Measurements from ENCODE around the gene RNF217. TPM values are rescaled to one million over a fixed set of nuclear protein-coding genes. Genes with fewer than 3 reads are reported as not detected.

Gene RNF217
- total RNA-seq, 2 donors from 2014 or later = 1.4 to 3.6 TPM

GRCh38 chr6:125003070-125003469 is 40.8 kb downstream of the RNF217 start:
- no peak overlapping the region for H3K27ac Mint-ChIP-seq
- no peaks in the 10 kb centered on the region for H3K36me3 Mint-ChIP-seq
- H3K9me3 Mint-ChIP-seq = no peaks in the 10 kb centered on the region
- no peaks in the 10 kb centered on the region for H3K27me3 Mint-ChIP-seq
- no peaks in the 10 kb centered on the region for H3K4me1 Mint-ChIP-seq (ENCODE audit: low read depth in 2 of 2)
- no peak overlapping the region for H3K4me3 Mint-ChIP-seq
- ATAC-seq (no peak), DNase-seq (ENCODE audit: low spot score) (no peak)

- ATAC-seq = no peak
- no peak for DNase-seq (ENCODE audit: low spot score)
- Mint-ChIP-seq H3K27me3 (no peaks in the 10 kb centered on the region), H3K36me3 (no peaks in the 10 kb centered on the region), H3K9me3 (no peaks in the 10 kb centered on the region), H3K4me1 (ENCODE audit: low read depth in 2 of 2) (no peaks in the 10 kb centered on the region), H3K4me3 (no peak overlapping the region), H3K27ac (no peak overlapping the region)
Observed at GRCh38 chr6:125004198-125004597, 42.0 kb downstream of the RNF217 start.

- H3K4me1 Mint-ChIP-seq (ENCODE audit: low read depth in 2 of 2) = no peaks in the 10 kb centered on the region
- H3K4me3 Mint-ChIP-seq = no peak overlapping the region
- H3K36me3 Mint-ChIP-seq = no peaks in the 10 kb centered on the region
- H3K9me3 Mint-ChIP-seq = no peaks in the 10 kb centered on the region
- H3K27ac Mint-ChIP-seq = no peak overlapping the region
- no peak for DNase-seq (ENCODE audit: low spot score)
- no peak for ATAC-seq
- no peaks in the 10 kb centered on the region for H3K27me3 Mint-ChIP-seq
Observed at GRCh38 chr6:125004797-125005595, 42.8 kb downstream of the RNF217 start.

GRCh38 chr6:125008261-125008703 is 46.0 kb downstream of the RNF217 start:
- no peak for ATAC-seq
- no peak overlapping the region for H3K27ac Mint-ChIP-seq
- no peak for DNase-seq (ENCODE audit: low spot score)
- no peaks in the 10 kb centered on the region for H3K4me1 Mint-ChIP-seq (ENCODE audit: low read depth in 2 of 2)
- H3K36me3 Mint-ChIP-seq = no peaks in the 10 kb centered on the region
- H3K27me3 Mint-ChIP-seq = no peaks in the 10 kb centered on the region
- H3K4me3 Mint-ChIP-seq = no peak overlapping the region
- H3K9me3 Mint-ChIP-seq = no peaks in the 10 kb centered on the region

- H3K27me3 Mint-ChIP-seq = no peaks in the 10 kb centered on the region
- H3K9me3 Mint-ChIP-seq = no peaks in the 10 kb centered on the region
- no peaks in the 10 kb centered on the region for H3K36me3 Mint-ChIP-seq
- DNase-seq (ENCODE audit: low spot score) = no peak
- no peak overlapping the region for H3K27ac Mint-ChIP-seq
- peaks cover 0 to 1% of the 10 kb centered on the region in 2 donors for H3K4me1 Mint-ChIP-seq (ENCODE audit: low read depth in 2 of 2)
- no peak for ATAC-seq
- H3K4me3 Mint-ChIP-seq = no peak overlapping the region
Observed at GRCh38 chr6:125008957-125009356, 46.7 kb downstream of the RNF217 start.

GRCh38 chr6:125009578-125009977 is 47.3 kb downstream of the RNF217 start:
- peaks cover 0 to 3% of the 10 kb centered on the region in 2 donors for H3K4me1 Mint-ChIP-seq (ENCODE audit: low read depth in 2 of 2)

GRCh38 chr6:125013938-125014660 is 51.9 kb downstream of the RNF217 start:
- Mint-ChIP-seq H3K36me3 (no peaks in the 10 kb centered on the region), H3K4me3 (no peak overlapping the region), H3K9me3 (no peaks in the 10 kb centered on the region), H3K27ac (no peak overlapping the region), H3K4me1 (ENCODE audit: low read depth in 2 of 2) (peaks cover 0 to 3% of the 10 kb centered on the region in 2 donors), H3K27me3 (no peaks in the 10 kb centered on the region)
- no peak for DNase-seq (ENCODE audit: low spot score)
- no peak for ATAC-seq

More at GRCh38 chr6:125009578-125009977, 47.3 kb downstream of the RNF217 start:
- Mint-ChIP-seq H3K9me3 (no peaks in the 10 kb centered on the region), H3K36me3 (no peaks in the 10 kb centered on the region), H3K27ac (no peak overlapping the region), H3K27me3 (no peaks in the 10 kb centered on the region), H3K4me3 (no peak overlapping the region)
- DNase-seq (ENCODE audit: low spot score) = no peak
- ATAC-seq = no peak

- no peak for ATAC-seq
- Mint-ChIP-seq H3K4me1 (ENCODE audit: low read depth in 2 of 2) (peaks cover 0 to 3% of the 10 kb centered on the region in 2 donors), H3K27ac (no peak overlapping the region), H3K4me3 (no peak overlapping the region), H3K9me3 (no peaks in the 10 kb centered on the region), H3K27me3 (no peaks in the 10 kb centered on the region), H3K36me3 (no peaks in the 10 kb centered on the region)
- no peak for DNase-seq (ENCODE audit: low spot score)
Observed at GRCh38 chr6:125014661-125014957, 52.4 kb downstream of the RNF217 start.

GRCh38 chr6:125015152-125015551 is 52.9 kb downstream of the RNF217 start:
- H3K4me1 Mint-ChIP-seq (ENCODE audit: low read depth in 2 of 2) = peaks cover 0 to 3% of the 10 kb centered on the region in 2 donors
- no peaks in the 10 kb centered on the region for H3K36me3 Mint-ChIP-seq
- H3K27ac Mint-ChIP-seq = no peak overlapping the region
- no peak overlapping the region for H3K4me3 Mint-ChIP-seq
- H3K27me3 Mint-ChIP-seq = no peaks in the 10 kb centered on the region
- ATAC-seq (no peak), DNase-seq (ENCODE audit: low spot score) (no peak)
- no peaks in the 10 kb centered on the region for H3K9me3 Mint-ChIP-seq

GRCh38 chr6:125018136-125018535 is 55.9 kb downstream of the RNF217 start:
- Mint-ChIP-seq H3K9me3 (no peaks in the 10 kb centered on the region), H3K4me1 (ENCODE audit: low read depth in 2 of 2) (peaks cover 0 to 3% of the 10 kb centered on the region in 2 donors), H3K36me3 (no peaks in the 10 kb centered on the region), H3K4me3 (no peak overlapping the region), H3K27ac (no peak overlapping the region), H3K27me3 (no peaks in the 10 kb centered on the region)
- DNase-seq (ENCODE audit: low spot score) (no peak), ATAC-seq (no peak)

GRCh38 chr6:125019281-125019680 is 57.0 kb downstream of the RNF217 start:
- H3K27me3 Mint-ChIP-seq = no peaks in the 10 kb centered on the region
- H3K36me3 Mint-ChIP-seq = no peaks in the 10 kb centered on the region
- ATAC-seq = no peak
- H3K9me3 Mint-ChIP-seq = no peaks in the 10 kb centered on the region
- H3K4me3 Mint-ChIP-seq = no peak overlapping the region
- no peak overlapping the region for H3K27ac Mint-ChIP-seq
- no peak for DNase-seq (ENCODE audit: low spot score)
- no peaks in the 10 kb centered on the region for H3K4me1 Mint-ChIP-seq (ENCODE audit: low read depth in 2 of 2)

- Mint-ChIP-seq H3K36me3 (no peaks in the 10 kb centered on the region), H3K27me3 (no peaks in the 10 kb centered on the region), H3K4me1 (ENCODE audit: low read depth in 2 of 2) (no peaks in the 10 kb centered on the region), H3K9me3 (no peaks in the 10 kb centered on the region), H3K4me3 (no peak overlapping the region), H3K27ac (no peak overlapping the region)
- DNase-seq (ENCODE audit: low spot score) = no peak
- ATAC-seq = no peak
Observed at GRCh38 chr6:125019918-125020317, 57.7 kb downstream of the RNF217 start.

- no peaks in the 10 kb centered on the region for H3K9me3 Mint-ChIP-seq
- no peaks in the 10 kb centered on the region for H3K4me1 Mint-ChIP-seq (ENCODE audit: low read depth in 2 of 2)
- H3K4me3 Mint-ChIP-seq = no peak overlapping the region
- no peaks in the 10 kb centered on the region for H3K36me3 Mint-ChIP-seq
- no peak overlapping the region for H3K27ac Mint-ChIP-seq
- ATAC-seq (no peak), DNase-seq (ENCODE audit: low spot score) (no peak)
- H3K27me3 Mint-ChIP-seq = no peaks in the 10 kb centered on the region
Observed at GRCh38 chr6:125020385-125020784, 58.1 kb downstream of the RNF217 start.

- Mint-ChIP-seq H3K36me3 (no peaks in the 10 kb centered on the region), H3K9me3 (peaks cover 2% of the 10 kb centered on the region)
Observed at GRCh38 chr6:125022391-125022989, 60.3 kb downstream of the RNF217 start.

More at GRCh38 chr6:125022391-125022989, 60.3 kb downstream of the RNF217 start:
- ATAC-seq = no peak
- Mint-ChIP-seq H3K27me3 (no peaks in the 10 kb centered on the region), H3K27ac (no peak overlapping the region), H3K4me1 (ENCODE audit: low read depth in 2 of 2) (no peaks in the 10 kb centered on the region), H3K4me3 (no peak overlapping the region)
- no peak for DNase-seq (ENCODE audit: low spot score)

All from natural killer cell treated with Interleukin-12 subunit alpha and Interleukin-12 subunit beta and Interleukin-15 and Interleukin-18, amount 100 ng/mL, for 72 hours (primary cell).